Liver (tissue), 9 donors: ENCODE measurements around the gene PREX1. TPM values are rescaled to one million over a fixed set of nuclear protein-coding genes. Genes with fewer than 3 reads are reported as not detected.

Source experiments
- DNase-seq: peaks from one replicate; pipeline ENCODE4 v3.0.0-alpha.2; 2017; ENCODE audit warnings: low spot score
- H3K27ac ChIP-seq, 2 donors: one replicate each; pipeline ENCODE4 v1.7.0; 2013; ENCODE audit warnings: inconsistent platforms in 2 of 2, low read length in 2 of 2, control low read depth in 1 of 2, low read depth in 1 of 2, mild to moderate bottlenecking in 1 of 2
- H3K27me3 ChIP-seq, 4 donors: one replicate each; pipeline versions ENCODE4 v1.6.1 to v1.7.0; 2013; ENCODE audit warnings: low read length in 3 of 4, inconsistent platforms in 1 of 4, mild to moderate bottlenecking in 1 of 4, moderate library complexity in 1 of 4; ENCODE audit not compliant: control insufficient read depth in 4 of 4, insufficient read depth in 4 of 4
- H3K36me3 ChIP-seq, 4 donors: one replicate each; pipeline versions ENCODE4 v1.6.1 to v1.7.0; 2013; ENCODE audit warnings: low read length in 3 of 4, mild to moderate bottlenecking in 3 of 4, low read depth in 1 of 4, moderate library complexity in 1 of 4; ENCODE audit not compliant: control insufficient read depth in 4 of 4, insufficient read depth in 3 of 4
- H3K4me1 ChIP-seq, 4 donors: one replicate each; pipeline versions ENCODE4 v1.6.1 to v1.7.0; 2013; ENCODE audit warnings: low read length in 3 of 4, mild to moderate bottlenecking in 3 of 4, moderate library complexity in 1 of 4; ENCODE audit not compliant: control insufficient read depth in 4 of 4, insufficient read depth in 4 of 4
- H3K4me3 ChIP-seq, 3 donors: one replicate each; pipeline versions ENCODE4 v1.6.1 to v1.7.0; 2013; ENCODE audit warnings: low read length in 3 of 3, control low read depth in 1 of 3, low read depth in 1 of 3, mild to moderate bottlenecking in 1 of 3
- H3K9ac ChIP-seq, 2 donors: one replicate each; pipeline ENCODE4 v1.7.0; 2013; ENCODE audit warnings: low read length in 2 of 2, mild to moderate bottlenecking in 2 of 2, moderate library complexity in 2 of 2, control low read depth in 1 of 2, low read depth in 1 of 2
- H3K9me3 ChIP-seq, 4 donors: one replicate each; pipeline versions ENCODE4 v1.6.1 to v1.7.0; 2013; ENCODE audit warnings: low read length in 3 of 4; ENCODE audit not compliant: control insufficient read depth in 4 of 4
- ATF3 ChIP-seq: IDR thresholded peaks from 2 replicates; pipeline ENCODE4 v1.6.1; 2016; ENCODE audit warnings: antibody characterized with exemption
- CTCF ChIP-seq: fragments of 150-350 bp; IDR thresholded peaks from 2 replicates; pipeline ENCODE4 v1.5.1; 2017; ENCODE audit warnings: improper control_type of control experiment, low read depth, low read length; ENCODE audit not compliant: missing input control
- EGR1 ChIP-seq, 2 donors: IDR thresholded peaks; 2 replicates each; pipeline ENCODE4 v1.6.1; 2016 to 2018; ENCODE audit warnings: antibody characterized with exemption in 2 of 2, low read depth in 2 of 2
- FOXA1 ChIP-seq: IDR thresholded peaks from 2 replicates; pipeline ENCODE4 v1.6.1; 2016; ENCODE audit warnings: antibody characterized with exemption
- FOXA2 ChIP-seq: IDR thresholded peaks from 2 replicates; pipeline ENCODE4 v1.6.1; 2016; ENCODE audit warnings: antibody characterized with exemption
- GABPA ChIP-seq, 2 donors: IDR thresholded peaks in 1 of 2; conservative IDR thresholded peaks in 1 of 2; 2 replicates each; pipeline ENCODE4 v1.6.1; 2016; ENCODE audit warnings: antibody characterized with exemption in 2 of 2, mild to moderate bottlenecking in 1 of 2, moderate library complexity in 1 of 2
- HNF4A ChIP-seq, 2 donors: conservative IDR thresholded peaks; 2 replicates each; pipeline ENCODE4 v1.6.1; 2016; ENCODE audit warnings: antibody characterized with exemption in 2 of 2, mild to moderate bottlenecking in 2 of 2
- HNF4G ChIP-seq: IDR thresholded peaks from 2 replicates; pipeline ENCODE4 v1.6.1; 2016; ENCODE audit warnings: antibody characterized with exemption
- JUND ChIP-seq, 2 donors: IDR thresholded peaks; 2 replicates each; pipeline ENCODE4 v1.6.1; 2016; ENCODE audit warnings: antibody characterized with exemption in 2 of 2
- MAX ChIP-seq: IDR thresholded peaks from 2 replicates; pipeline ENCODE4 v1.6.1; 2016; ENCODE audit warnings: antibody characterized with exemption
- NR2F2 ChIP-seq: IDR thresholded peaks from 2 replicates; pipeline ENCODE4 v1.6.1; 2016; ENCODE audit warnings: antibody characterized with exemption
- RAD21 ChIP-seq, 2 donors: IDR thresholded peaks; 2 replicates each; pipeline ENCODE4 v1.6.1; 2016; ENCODE audit warnings: antibody characterized with exemption in 2 of 2, mild to moderate bottlenecking in 2 of 2
- REST ChIP-seq: IDR thresholded peaks from 2 replicates; pipeline ENCODE4 v1.6.1; 2016; ENCODE audit warnings: antibody characterized with exemption, mild to moderate bottlenecking
- RXRA ChIP-seq, 2 donors: IDR thresholded peaks; 2 replicates each; pipeline ENCODE4 v1.6.1; 2017 to 2018; ENCODE audit warnings: antibody characterized with exemption in 2 of 2, mild to moderate bottlenecking in 1 of 2
- SP1 ChIP-seq: IDR thresholded peaks from 2 replicates; pipeline ENCODE4 v1.6.1; 2018; ENCODE audit warnings: antibody characterized with exemption, mild to moderate bottlenecking
- TAF1 ChIP-seq: conservative IDR thresholded peaks from 2 replicates; pipeline ENCODE4 v1.6.1; 2016; ENCODE audit warnings: antibody characterized with exemption, mild to moderate bottlenecking
- YY1 ChIP-seq: IDR thresholded peaks from 2 replicates; pipeline ENCODE4 v1.6.1; 2016; ENCODE audit warnings: antibody characterized with exemption, mild to moderate bottlenecking
- ZBTB33 ChIP-seq: IDR thresholded peaks from 2 replicates; pipeline ENCODE4 v1.6.1; 2016; ENCODE audit warnings: antibody characterized with exemption
- WGBS: extraction: QIAGEN DNeasy Blood & Tissue Kit; methylation state at CpG from one replicate; pipeline ENCODE4 v1.1.7; 2013; 5-methylcytosine and 5-hydroxymethylcytosine counted together
- polyA plus RNA-seq, 2 donors: library from polyadenylated mRNA; stranded (reverse) in 1 of 2; unstranded in 1 of 2; fragments of 200-250 nt in 1 of 2; fragments of >200 nt in 1 of 2; fragmentation: Nextera tagmentation in 1 of 2; extraction: Ambion mirVana in 1 of 2; gene quantifications; one replicate each; pipeline versions ENCODE4 v1.2.1 to v1.2.3, GENCODE V29; 2013 to 2015
- total RNA-seq, 2 donors: library from RNA; depleted of rRNA; stranded (reverse); fragments of >200 nt; gene quantifications; one replicate each; pipeline ENCODE4 v1.2.3, GENCODE V29; 2014
- donor health status: healthy.
- donor health status: healthy.
- donor health status: healthy.
- donor health status: healthy.
- donor health status: healthy.

PREX1 gene
- total and polyA plus RNA-seq, 4 donors, result 2.2 to 18.0 (median 10.8) TPM

GRCh38 chr20:48728042-48728825 lies 99.6 kb downstream of the PREX1 start:
- 92% methylated on average over 9 of the region's 9 CpGs for WGBS
- peaks cover 0 to 4% (median 0%) of the 10 kb centered on the region in 4 donors for H3K4me1 ChIP-seq
- no peak overlapping the region for H3K27ac ChIP-seq
- no peaks in the 10 kb centered on the region for H3K9me3 ChIP-seq
- no peak for DNase-seq
- no peaks in the 10 kb centered on the region for H3K36me3 ChIP-seq
- no peaks in the 10 kb centered on the region for H3K27me3 ChIP-seq
- no peak overlapping the region for H3K9ac ChIP-seq
- no peak for TF ChIP-seq FOXA1
- no peak for TF ChIP-seq HNF4A (conservative IDR thresholded peaks at IDR 0.05)
- no peak for TF ChIP-seq TAF1
- TF ChIP-seq JUND (IDR thresholded peaks at IDR 0.05), result no peak
- TF ChIP-seq GABPA (IDR thresholded peaks at IDR 0.05 in 1 of 2, conservative IDR thresholded peaks at IDR 0.05 in 1 of 2), result no peak
- TF ChIP-seq SP1, result no peak
- TF ChIP-seq RXRA (IDR thresholded peaks at IDR 0.05), result no peak
- no peak for TF ChIP-seq YY1
- no peak for TF ChIP-seq EGR1 (IDR thresholded peaks at IDR 0.05; ENCODE audit: low read depth in 2 of 2)
- TF ChIP-seq NR2F2, result no peak
- TF ChIP-seq MAX, result no peak
- TF ChIP-seq CTCF, result no peak
- TF ChIP-seq ATF3, result no peak
- TF ChIP-seq HNF4G, result no peak
- TF ChIP-seq ZBTB33, result no peak
- no peak for TF ChIP-seq RAD21 (IDR thresholded peaks at IDR 0.05)
- no peak overlapping the region for H3K4me3 ChIP-seq

- DNase-seq, result no peak
- 97% methylated on average over 6 of the region's 6 CpGs for WGBS
- Histone ChIP-seq H3K27me3 (no peaks in the 10 kb centered on the region), H3K36me3 (no peaks in the 10 kb centered on the region), H3K4me1 (peaks cover 0 to 7% (median 3%) of the 10 kb centered on the region in 4 donors), H3K4me3 (no peak overlapping the region), H3K27ac (no peak overlapping the region), H3K9ac (no peak overlapping the region), H3K9me3 (no peaks in the 10 kb centered on the region)
- no peak for TF ChIP-seq MAX
- no peak for TF ChIP-seq TAF1
- no peak for TF ChIP-seq RAD21 (IDR thresholded peaks at IDR 0.05)
- no peak for TF ChIP-seq NR2F2
- TF ChIP-seq FOXA1, result no peak
- TF ChIP-seq GABPA (IDR thresholded peaks at IDR 0.05 in 1 of 2, conservative IDR thresholded peaks at IDR 0.05 in 1 of 2), result no peak
- no peak for TF ChIP-seq YY1
- TF ChIP-seq FOXA2, result no peak
- TF ChIP-seq ATF3, result no peak
- TF ChIP-seq HNF4A (conservative IDR thresholded peaks at IDR 0.05), result no peak
- TF ChIP-seq CTCF, result no peak
- TF ChIP-seq EGR1 (IDR thresholded peaks at IDR 0.05; ENCODE audit: low read depth in 2 of 2), result no peak
- no peak for TF ChIP-seq REST
- TF ChIP-seq JUND (IDR thresholded peaks at IDR 0.05), result no peak
- TF ChIP-seq RXRA (IDR thresholded peaks at IDR 0.05), result no peak
- TF ChIP-seq SP1, result no peak
- TF ChIP-seq HNF4G, result no peak
Measured at GRCh38 chr20:48727226-48727625, 100.6 kb downstream of the PREX1 start.
